HG02571 (cell line): ENCODE measurements around the gene INO80B.
"Not testable (repeated sequence)": the region's sequence is repeated elsewhere in the genome, so short reads cannot be mapped to it uniquely, and the experiment has no call there.

ENCODE experiments used
- ATAC-seq: cut with Tn5 transposase; IDR thresholded peaks from one replicate; pipeline ENCODE4 v1.9.1; 2021; ENCODE audit warnings: mild to moderate bottlenecking, moderate library complexity; ENCODE audit not compliant: unreplicated experiment

INO80B gene

GRCh38 chr2:74474899-74475298 lies 20.0 kb downstream of the INO80B start:
- ATAC-seq = no peak

DNA sequence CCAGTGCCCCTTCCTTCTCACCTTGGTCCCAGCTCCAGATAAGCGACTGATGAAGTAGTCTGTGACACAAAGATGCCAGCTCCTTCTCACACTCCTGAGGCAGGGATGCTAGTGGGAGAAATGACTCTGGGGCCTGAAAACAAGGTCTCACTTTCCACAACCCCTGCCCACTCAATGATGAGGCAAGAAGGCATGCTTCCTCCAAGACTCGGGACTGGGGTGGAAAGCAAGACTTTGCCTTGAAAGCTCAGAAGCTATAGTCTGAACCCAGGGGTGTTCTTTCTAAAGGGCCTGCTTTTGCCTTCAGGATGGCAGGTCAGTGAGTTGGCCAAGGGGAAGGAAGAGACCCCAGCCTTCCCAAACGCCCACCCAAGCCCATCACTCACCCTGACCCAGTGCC lies 26.5 kb downstream of the INO80B start:
- ATAC-seq = no peak

DNA sequence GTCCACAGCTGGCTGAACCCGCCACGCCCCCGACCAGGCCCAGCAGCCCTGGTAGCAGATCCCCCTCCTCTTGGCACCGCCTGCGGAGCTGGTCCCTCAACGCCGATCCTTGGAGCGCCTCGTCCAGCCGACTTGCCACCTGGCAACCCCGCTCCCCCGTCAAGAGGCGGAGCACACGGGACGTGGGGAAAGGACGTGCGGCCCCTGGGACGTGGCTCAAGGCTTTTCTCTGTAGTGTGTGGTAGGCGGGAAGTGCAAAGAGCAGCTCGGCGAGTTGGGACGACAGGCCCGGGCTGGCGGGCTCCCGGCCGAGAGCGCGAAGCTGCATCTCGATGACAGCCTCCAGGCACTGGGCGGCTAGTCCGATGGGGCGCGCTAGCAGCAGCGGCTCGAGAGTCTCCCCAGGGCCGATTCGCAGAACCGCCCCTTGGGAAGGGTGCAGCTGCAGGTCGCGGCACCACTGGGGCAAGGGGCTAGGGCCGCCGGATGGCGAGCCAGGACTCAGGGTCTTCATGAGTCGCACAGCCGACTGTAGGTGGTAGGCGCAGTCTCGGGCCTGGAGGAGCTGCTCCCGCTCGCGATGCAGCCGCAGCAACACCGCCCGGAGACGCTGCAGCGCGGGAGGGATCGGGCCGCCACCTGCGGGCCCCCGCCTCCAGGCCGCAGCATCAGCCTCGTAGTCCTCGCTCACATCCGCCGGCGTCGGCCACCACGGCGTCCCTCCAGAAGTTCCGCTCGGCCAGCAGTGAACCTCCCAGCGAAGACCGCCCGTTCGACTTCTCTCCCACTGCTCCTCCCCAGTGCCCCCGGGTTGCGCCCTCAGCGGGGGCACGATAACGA lies 27.3 kb downstream of the INO80B start:
- peak; percentile 34 for ATAC-seq

- ATAC-seq = peak; percentile 90
Measured at GRCh38 chr2:74482801-74483674, 28.2 kb downstream of the INO80B start, which contains the start of the genes CCDC142 and TTC31. TSS of gene CCDC142 (minus strand) at chr2:74482998. CDS start at chr2:74482837, 161 bp downstream. TSS of gene TTC31 (plus strand) at chr2:74483081. CDS start at chr2:74483096, 15 bp downstream.

DNA sequence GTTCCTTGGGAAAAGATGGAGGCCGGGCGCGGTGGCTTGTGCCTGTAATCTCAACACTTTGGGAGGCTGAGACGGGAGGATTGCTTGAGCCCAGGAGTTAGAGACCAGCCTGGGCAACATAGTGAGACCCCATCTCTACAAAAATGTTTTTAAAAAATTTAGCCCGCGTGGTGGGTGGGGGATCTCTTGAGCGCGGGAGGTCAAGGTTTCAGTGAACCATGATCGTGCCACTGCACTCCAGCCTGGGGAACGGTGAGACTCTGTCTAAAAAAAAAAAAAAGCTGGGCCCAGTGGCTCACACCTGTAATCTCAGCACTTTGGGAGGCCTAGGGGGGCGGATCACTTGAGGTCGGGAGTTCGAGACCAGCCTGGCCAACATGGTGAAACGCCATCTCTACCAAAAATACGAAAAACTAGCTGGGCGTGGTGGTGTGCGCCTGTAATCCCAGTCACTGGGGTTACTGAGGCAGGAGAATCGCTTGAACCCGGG lies 28.8 kb downstream of the INO80B start:
- ATAC-seq = not testable (repeated sequence)

DNA sequence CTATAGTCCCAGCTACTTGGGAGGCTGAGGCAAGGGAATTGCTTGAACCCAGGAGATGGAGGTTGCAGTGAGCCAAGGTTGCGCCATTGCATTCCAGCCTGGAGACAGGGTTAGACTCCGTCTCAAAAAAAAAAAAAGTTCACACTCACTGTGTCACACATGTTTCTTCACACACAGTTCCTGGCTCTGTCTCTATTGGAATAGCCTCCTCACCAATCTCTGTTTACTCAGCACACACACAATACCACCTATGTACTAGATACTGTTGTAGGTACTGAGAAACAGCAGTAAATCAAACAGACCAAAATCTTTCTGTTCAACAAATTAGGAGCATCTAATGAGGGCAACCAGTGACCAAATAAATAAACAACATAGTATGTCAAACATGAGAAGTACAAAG lies 31.3 kb downstream of the INO80B start:
- no peak for ATAC-seq

- ATAC-seq = no peak
Measured at GRCh38 chr2:74488643-74489481, 34.0 kb downstream of the INO80B start.

GRCh38 chr2:74489906-74490305 lies 35.0 kb downstream of the INO80B start:
- ATAC-seq = no peak

DNA sequence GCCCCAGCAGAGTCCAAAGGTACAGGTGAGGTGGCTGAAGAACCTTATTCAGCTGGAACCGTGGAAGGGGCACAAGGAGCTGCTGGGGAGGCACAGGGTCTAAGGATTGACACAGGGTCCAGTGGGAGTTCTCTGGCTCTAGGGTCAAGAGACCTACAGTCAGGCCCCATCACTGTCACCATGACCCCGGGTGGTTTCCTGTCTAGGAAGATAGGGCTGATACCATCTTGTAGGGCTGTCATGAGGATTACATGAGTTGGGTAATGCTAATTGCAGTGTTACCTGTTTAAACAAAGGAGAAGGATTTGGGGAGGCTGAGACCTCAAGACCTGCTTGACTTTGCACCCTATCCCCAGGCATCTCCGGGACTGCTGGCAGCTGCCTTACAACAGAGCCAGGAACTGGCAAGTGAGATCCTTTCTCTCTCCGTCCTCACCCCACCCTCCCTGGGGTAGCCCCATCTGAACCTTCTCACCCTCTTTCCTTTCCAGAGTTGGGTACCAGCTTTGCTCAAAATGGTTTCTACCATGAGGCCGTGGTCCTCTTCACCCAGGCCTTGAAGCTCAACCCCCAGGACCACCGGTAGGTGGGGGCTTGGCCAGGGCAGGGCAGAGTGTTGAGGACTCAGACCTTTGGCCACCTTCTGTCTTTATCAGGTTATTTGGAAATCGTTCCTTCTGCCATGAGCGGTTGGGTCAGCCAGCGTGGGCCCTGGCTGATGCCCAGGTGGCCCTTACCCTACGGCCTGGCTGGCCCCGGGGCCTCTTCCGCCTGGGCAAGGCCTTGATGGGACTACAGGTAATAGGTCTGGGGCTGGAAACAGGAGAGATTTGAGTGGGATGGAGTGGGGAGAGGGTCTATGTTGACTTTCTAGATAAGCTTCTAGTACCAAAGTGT lies 37.0 kb downstream of the INO80B start:
- ATAC-seq = no peak

DNA sequence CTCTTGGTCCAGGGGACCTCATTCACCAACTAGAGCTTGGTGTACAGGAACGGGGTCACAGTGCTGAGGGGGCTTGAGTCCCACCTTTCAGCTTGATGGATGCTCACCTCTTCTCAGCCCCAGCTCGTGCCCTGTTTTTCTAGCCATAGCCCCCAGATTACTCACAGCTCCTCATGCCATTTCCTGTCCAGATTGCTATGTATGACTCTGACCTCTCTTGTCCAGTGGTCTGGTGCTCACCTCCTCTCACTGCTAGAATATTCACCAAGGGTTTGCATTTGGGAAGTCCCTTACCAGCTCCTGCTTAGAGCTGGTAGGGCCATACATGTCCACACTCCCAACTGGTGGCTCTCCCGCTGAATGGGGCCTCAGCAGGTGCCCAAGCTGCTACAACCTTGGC lies 38.7 kb downstream of the INO80B start:
- no peak for ATAC-seq

- no peak for ATAC-seq
Measured at GRCh38 chr2:74495440-74495839, 40.6 kb downstream of the INO80B start.

GRCh38 chr2:74496997-74497776 lies 42.3 kb downstream of the INO80B start:
- ATAC-seq = no peak

GRCh38 chr2:74497777-74498499 lies 43.1 kb downstream of the INO80B start:
- ATAC-seq = no peak

DNA sequence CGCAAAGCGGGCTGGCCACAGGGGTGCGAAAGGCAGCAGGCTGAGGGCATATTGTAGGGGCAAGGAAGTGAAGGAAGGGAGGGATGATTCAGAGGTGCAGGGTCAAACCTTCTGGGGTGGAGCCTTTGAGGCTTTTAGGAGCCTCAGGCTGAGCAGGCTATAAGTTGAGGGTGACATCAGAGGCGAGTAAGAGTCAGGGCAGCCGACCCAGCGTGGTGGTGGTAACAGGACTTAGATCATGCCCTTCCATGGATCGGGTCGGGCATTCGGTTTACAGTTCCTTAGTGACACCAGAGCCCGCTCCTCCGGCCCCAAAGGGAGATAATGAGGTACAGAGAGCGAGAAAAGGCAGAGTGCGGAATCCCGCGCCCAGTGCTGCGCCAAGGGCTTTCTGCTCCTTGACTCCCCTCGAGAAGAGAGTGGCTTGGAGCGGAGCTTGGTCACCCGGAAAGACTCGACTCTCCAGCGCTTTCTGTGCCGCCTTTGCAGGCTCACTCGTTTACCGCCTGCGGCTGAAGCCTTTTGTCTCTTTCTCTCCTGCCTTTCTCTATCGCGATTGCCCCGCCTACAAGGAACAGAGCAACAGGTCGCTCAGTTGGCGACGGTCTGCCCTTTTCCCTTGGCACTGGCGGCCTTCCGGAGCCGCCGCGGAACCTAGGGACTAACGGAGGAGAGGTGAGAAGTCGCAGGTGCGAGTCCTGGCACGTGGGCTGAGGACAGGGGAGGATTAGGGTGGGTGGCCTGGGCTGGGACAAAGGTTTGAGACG lies 43.8 kb downstream of the INO80B start:
- no peak for ATAC-seq

- no peak for ATAC-seq
Measured at GRCh38 chr2:74499267-74499939, 44.5 kb downstream of the INO80B start, which contains the start of gene LBX2. TSS of gene LBX2 (minus strand) at chr2:74499603. CDS start at chr2:74499537, 66 bp downstream.

GRCh38 chr2:74499940-74500577 lies 45.2 kb downstream of the INO80B start:
- no peak for ATAC-seq
